Measurements from ENCODE around the gene GPA33.

DNA sequence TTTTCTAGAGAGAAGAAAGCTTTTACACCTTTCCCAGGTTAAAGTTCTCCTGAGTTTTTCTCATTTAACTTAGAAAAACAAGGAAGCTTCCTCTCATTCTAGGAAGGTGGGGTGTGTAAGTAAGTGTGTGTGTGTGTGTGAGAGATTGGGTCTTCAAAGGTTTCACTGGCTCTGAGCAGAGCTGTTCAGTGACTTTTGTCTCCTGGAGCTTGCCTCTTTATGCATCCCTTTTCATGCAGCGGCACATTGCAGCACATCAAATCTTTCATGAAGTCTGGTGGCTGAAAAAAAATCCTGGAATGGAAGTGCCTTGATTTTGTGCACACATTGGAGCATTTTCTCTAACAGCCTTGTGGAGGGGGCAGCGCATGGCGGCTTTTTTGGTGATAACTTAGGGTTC lies 3.4 kb downstream of the GPA33 start:
- TF ChIP-seq, protein P1, sequence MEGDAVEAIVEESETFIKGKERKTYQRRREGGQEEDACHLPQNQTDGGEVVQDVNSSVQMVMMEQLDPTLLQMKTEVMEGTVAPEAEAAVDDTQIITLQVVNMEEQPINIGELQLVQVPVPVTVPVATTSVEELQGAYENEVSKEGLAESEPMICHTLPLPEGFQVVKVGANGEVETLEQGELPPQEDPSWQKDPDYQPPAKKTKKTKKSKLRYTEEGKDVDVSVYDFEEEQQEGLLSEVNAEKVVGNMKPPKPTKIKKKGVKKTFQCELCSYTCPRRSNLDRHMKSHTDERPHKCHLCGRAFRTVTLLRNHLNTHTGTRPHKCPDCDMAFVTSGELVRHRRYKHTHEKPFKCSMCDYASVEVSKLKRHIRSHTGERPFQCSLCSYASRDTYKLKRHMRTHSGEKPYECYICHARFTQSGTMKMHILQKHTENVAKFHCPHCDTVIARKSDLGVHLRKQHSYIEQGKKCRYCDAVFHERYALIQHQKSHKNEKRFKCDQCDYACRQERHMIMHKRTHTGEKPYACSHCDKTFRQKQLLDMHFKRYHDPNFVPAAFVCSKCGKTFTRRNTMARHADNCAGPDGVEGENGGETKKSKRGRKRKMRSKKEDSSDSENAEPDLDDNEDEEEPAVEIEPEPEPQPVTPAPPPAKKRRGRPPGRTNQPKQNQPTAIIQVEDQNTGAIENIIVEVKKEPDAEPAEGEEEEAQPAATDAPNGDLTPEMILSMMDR (IDR thresholded peaks at IDR 0.05; ENCODE audit: low read length) = no peak
- no peak for TF ChIP-seq EZH2 (IDR thresholded peaks at IDR 0.05; ENCODE audit: borderline replicate concordance, low read length)
